HG02759 (cell line): ENCODE results near the gene UGT2A2.
"Not testable (repeated sequence)": the region's sequence is repeated elsewhere in the genome, so short reads cannot be mapped to it uniquely, and the experiment has no call there.

Source experiments
- ATAC-seq: cut with Tn5 transposase; IDR thresholded peaks from one replicate; pipeline ENCODE4 v1.9.1; 2021; ENCODE audit warnings: mild to moderate bottlenecking, moderate library complexity; ENCODE audit not compliant: unreplicated experiment

UGT2A2 gene

DNA sequence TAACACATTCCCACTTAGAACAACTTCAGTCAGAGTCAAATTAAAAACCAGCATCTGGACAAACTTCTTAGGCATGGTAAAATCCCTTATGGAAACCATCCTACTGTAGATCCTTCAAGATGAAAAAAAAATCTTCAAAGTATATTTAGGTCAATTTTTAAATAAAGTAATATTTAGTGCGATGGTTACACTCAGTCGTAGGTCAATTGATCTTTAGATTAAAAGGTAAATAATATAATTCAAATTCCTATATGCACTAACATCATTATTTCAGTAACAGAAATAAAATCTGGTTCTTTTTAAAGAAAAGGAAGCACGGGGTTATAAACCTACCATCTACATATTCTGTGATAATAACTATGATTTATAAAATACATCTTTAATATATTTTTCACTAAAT lies at the start of gene UGT2A2:
UGT2A2 (minus strand) TSS at position 101 of the 400 bp plus-strand sequence; CDS start at position 99, 2 bp downstream.
- no peak for ATAC-seq

DNA sequence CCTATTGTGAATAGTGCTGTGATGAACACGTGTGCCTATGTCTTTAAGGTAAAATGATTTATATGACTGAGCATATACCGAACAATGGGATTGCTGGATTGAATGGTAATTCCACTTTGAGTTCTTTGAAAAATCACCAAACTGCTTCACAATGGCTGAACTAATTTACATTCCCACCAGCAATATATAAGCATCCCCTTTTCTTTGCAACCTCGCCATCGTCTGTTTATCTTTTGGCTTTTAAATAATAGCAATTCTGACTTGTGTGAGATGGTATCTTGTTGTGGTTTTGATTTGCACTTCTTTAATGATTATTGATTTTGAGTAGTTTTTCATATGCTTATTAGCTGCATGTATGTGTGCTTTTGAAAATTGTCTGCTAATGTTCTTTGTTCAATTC lies 45.4 kb upstream of the UGT2A2 start:
- no peak for ATAC-seq

DNA sequence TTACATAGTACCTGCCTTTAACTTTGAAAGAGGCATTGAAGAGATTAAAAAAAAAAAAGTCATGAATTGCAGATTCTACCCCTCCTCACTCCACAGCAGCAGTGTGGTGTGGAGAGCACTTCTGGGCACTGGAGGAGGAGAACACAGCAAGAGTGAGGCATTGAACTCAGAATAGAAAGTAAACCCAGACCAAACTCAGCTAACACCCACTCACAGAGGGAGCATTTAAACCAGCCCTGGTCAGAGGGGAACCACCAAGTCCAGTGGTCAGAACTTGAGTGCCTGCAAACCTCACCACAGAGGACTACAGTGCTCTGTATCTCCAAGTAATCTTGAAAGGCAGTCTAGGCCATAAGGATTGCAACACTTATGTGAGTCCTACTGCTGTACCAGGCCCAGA lies 29.2 kb upstream of the UGT2A2 start:
- no peak for ATAC-seq

DNA sequence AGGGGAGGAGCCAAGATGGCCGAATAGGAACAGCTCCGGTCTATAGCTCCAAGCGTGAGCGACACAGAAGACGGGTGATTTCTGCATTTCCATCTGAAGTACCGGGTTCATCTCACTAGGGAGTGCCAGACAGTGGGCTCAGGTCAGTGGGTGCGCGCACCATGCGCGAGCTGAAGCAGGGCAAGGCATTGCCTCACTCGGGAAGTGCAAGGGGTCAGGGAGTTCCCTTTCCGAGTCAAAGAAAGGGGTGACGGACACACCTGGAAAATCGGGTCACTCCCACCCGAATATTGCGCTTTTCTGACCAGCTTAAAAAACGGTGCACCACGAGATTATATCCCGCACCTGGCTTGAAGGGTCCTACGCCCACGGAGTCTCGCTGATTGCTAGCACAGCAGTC lies 24.6 kb upstream of the UGT2A2 start:
- not testable (repeated sequence) for ATAC-seq

DNA sequence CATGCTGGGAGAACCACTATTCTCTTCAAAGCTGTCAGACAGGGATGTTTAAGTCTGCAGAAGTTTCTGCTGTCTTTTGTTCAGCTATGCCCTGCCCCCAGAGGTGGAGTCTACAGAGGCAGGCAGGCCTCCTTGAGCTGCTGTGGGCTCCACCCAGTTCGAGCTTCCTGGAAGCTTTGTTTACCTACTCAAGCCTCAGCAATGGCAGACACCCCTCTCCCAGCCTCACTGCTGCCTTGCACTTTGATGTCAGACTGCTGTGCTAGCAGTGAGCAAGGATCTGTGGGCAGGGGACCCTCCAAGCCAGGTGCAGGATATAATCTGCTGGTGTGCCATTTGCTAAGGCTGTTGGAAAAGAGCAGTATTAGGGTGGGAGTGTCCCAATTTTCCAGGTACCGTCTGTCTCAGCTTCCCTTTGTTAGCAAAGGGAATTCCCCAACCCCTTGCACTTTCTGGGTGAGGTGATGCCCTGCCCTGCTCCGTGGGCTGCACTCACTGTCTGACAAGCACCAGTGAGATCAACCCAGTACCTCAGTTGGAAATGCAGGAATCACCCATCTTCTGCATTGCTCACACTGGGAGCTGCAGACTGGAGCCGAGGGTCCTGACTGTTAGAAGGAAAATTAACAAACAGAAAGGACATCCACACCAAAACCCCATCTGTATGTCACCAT lies 21.8 kb upstream of the UGT2A2 start:
- not testable (repeated sequence) for ATAC-seq

DNA sequence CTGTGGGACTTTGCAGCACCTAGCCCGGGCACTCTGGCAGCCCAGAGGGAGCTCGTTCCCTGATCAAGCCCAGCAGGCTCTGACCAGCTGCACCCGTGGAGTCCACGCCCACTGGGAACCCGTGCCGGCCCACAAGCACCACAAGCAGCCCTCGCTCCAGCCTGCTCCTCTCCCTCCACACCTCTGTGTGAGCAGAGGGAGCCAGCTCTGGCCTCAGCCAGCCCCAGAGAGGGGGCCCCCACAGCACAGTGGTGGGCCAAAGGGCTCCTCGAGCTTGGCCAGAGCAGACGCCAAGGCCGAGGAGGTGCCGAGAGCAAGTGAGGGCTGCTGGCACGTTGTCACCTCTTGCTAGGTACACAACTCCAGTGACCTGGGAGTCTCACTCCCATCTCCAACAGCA lies 18.7 kb upstream of the UGT2A2 start:
- no peak for ATAC-seq

DNA sequence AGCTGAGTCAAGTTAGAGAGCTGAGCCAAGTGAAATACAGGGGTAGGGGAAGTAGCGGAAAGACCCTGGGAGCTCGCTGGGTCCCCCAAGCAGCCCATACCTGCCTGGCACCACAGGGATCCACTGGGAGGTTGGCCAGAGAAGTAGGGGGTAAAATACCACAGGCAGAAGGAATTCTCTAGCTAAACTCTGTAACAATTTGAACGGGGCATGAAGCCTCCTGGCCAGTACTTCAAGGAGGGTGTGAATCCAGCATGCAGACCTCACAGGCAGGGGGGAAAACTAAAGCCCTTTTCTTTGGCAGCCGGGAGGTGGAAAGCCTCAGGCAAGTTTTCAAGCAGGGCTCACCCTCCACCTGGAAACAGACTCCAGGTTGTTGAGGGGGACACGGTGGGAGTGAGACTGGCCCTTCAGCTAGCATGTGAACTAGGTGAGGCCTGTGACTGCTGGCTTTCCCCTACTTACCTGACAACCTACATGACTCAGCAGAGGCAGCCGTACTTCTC lies 17.3 kb upstream of the UGT2A2 start:
- no peak for ATAC-seq

DNA sequence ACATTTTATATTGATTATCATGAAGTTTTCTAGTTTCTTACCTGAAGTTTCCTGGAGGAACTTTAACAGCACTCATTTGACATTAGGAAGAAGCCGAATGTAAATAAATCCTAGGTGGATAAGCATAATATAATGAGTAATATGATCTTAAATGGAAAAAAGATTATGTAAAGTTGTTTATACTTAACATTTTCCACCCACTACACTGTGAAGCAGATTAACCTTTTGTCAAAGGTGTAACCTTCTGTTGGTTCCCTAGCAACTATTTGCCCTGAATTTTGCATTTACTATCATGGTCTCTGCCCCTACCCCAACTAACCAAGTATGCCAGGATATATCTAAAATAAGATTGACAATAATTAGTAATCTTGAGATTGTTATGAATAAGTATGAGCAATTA lies 13.7 kb upstream of the UGT2A2 start, which contains the start of gene UGT2A1:
UGT2A1 (minus strand) TSS at position 101 of the 400 bp plus-strand sequence. CDS start 5,603 bp downstream, outside the sequence.
- ATAC-seq: no peak

DNA sequence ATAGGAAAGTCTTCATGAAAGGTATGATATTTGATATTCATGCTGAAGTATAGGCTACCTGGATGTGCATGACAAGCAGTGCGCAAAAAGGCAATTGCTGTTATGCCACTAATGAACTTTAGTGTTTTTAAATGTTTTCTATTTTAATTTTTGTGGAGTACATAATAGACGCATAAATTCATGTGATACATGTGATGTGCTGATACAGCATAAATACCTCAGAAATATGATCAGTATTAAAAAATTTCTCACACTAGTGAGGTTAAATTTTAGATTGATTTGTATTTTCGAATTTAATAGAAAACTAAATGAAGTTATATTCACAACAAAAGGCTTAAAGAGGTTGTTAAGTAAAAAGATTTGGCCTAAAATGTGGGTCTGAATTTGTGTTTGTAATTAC lies 11.4 kb upstream of the UGT2A2 start:
- ATAC-seq: no peak

DNA sequence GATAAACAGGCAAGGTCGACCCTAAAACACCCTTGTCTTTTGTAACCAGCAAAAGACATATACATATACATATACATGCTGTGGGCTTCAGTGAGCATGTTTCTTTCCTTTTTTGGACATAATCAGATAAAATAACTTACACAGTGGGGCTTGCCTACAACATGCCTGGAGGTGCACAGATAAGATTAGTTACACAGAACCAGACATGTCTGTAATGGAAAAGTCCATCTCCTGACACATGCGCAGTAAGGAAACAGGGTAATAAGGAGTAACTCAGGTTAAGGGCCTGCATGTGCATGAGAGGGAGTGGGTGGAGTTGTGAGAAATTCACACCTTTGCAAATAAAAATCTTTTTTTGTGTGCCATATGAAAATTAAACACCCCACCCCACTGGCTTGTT lies 10.2 kb upstream of the UGT2A2 start:
- no peak for ATAC-seq

DNA sequence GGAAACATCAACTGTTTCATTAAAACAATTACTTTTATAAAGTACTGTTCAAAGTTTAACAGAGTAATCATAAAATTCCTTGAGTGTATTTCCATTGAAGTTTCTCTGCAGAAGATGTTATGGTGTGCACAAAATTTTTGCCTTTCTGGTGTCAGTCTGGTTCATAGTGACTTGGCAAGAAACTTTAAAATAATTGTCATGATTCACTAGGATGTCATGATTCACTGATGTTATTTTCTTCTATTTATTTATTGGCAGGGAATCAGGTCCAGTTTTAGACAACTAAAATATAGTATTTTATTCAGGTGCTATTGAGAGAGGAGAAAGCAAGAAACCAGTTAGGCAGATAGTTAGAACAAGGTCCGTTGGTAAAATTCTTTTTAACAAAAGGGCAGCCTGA lies 9.8 kb upstream of the UGT2A2 start:
- no peak for ATAC-seq

DNA sequence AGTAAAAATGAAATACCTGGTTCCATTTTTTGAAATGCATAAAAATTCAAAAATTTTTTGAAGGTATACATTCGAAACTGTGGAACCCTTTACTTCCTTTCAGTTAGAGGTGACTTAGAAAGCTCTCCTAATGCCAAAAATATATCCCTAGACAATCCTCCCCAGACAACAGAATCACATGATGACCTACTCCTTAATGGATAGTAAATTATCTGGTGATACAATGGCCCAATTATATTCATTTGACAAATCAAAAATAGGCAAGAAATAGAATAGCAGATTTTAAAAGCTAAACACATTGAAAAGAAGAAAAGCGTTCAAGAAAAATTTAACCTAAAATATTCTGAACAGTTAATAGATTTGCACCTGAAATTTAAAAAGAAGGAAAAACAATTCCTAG lies 3.5 kb upstream of the UGT2A2 start:
- no peak for ATAC-seq

DNA sequence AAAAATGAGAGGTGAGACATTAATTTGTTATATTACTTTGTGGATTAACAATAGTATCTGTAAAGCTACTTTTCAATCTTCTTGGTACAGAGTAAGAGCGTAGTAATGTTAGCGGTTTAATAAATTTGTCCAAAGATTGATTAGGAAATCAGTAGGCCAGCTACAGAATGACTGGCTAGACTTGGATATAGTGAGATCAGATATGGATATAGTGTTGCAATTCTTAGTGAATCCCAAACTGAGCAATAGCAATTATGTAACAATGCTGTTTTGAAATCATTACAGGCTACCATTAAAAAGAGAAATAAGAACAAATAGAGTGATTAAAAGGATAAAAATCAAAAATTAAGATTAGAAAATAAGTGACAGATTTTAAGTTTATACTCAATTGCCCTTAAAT lies 847 bp upstream of the UGT2A2 start:
- ATAC-seq: no peak

DNA sequence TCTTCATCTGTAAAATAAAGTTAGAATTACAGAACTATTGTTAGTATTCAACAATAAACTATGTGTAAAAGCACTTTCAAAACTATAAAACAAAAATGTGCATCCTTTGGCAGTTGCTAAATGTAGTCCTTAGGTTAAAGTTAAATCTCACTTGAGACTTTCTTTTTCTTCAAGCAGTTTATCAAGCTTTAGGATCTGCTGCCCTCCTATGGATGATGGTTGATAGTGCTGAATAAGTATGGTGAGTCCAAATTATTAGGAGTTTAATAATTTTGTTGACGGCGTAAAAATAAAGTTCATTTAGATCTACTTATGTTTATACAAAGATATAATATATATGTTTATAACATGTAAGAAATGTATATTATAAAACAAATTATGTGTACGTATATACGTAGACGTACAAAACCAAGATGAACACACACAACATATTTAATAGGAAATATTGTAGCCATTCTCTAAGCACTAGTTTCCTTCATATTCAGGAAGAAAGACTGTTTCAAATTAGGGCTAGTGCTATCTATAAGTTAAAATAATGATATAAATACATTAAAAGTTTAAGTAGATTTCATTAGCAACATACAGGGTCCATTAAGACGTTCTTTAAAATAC lies 22.3 kb downstream of the UGT2A2 start:
- ATAC-seq: no peak

DNA sequence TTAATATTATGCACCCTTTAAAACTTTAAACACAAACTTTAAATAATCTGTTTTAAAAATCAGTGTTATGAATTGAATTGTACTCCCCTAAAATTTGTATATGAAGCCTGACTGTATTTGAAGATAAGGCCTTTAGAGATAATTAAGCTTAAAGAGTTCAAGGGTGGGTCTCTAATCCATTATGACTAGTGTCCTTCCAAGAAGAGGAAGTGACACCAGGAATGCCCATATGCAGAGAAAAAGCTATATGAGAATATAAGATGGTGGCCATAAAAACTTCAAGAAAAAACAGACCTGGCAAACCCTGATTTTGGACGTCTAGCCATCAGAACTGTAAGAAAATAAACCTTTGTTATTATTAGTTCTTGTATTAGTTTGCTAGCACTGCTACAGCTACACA lies 29.0 kb downstream of the UGT2A2 start:
- ATAC-seq: no peak

DNA sequence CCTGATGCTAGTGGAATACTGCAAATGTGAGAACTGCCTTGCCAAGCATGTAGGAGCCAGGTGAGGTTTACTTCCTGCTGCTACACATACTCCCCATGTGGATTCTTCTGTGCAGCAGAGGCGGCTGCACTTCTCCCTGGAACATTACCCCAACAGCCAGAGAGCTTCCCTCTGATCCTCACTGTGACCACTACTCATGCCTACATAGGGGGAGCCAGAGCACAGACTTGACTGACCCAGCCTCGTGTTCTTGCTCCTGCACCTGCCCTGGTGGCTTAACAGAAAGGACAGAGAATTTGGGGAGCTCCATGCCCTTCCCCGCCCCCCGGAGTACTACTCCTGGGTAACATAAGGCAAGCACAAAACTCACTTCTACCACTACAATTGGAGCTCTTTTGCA lies 38.4 kb downstream of the UGT2A2 start:
- ATAC-seq: no peak

DNA sequence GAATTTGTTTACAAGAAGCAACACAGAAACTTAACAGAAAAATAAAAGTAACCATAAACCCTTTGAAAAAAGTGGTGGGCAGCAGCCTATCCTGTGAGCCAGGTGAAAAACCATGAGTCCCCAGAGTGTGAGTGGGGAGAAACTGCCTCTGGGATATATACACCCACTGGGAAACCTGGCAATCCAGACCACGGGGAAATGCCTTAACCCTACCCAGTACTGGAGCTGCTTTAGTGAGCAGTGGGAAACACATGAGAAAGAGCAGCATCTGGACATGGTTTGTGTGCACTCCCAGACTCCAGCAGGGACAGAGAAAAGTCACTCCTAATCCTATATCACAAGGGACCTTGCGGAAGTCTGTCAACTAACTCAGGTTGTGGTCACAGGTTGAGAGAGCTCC lies 39.4 kb downstream of the UGT2A2 start:
- ATAC-seq: no peak

DNA sequence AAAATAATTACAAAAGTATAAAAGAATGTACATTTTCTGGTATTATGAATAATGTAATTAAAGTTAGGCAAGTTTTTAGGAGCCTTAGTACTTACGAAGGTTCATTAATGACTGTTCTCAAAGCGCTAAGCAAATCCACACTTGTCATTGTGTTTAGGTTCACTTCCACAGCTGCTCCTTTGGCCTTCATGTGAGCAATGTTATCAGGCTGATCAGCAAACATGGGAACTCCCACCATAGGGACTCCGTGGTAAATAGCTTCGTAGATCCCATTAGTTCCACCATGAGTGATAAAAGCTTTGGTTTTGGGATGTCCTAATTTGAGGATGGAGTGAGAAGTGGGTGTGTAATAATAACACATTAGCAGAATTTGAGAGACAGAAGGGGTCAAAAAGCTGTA lies 45.1 kb downstream of the UGT2A2 start:
- ATAC-seq: no peak

DNA sequence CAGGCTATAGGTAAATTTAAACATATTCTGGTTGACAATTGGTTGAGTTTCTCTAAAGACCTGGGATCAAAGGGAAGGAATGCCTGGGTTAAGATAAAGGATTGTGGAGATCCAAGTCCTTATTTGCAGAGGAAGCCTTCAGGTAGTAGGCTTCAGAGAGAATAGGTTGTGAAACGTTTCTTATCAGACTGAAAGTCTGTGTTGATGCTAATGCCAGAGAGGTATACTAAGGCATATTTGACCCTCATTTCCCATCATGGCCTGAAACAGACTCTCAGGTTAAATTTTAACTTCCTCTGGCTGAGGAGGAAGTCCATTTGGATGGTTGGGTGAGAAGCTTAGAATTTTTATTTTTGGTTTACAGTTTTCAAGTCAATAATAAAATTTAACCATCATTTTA lies 48.1 kb downstream of the UGT2A2 start:
- ATAC-seq: no peak

DNA sequence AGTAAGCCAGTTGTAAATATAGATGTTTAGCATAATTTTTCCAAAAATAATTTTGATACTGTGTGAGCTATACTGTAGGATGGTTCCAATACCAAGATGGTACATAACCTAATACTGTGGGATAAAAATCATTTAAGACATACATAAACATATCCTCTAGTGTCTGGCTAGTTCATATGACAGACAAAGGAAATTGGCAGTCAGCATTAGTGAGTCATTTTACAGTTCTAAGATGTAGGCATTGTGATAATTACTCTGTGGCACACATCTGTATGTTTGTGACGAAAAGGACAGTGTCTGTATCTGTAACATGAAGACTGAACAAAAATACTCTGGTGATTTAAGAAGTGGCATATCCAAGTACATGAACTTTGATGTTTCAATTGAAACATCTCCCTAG lies 49.6 kb downstream of the UGT2A2 start:
- no peak for ATAC-seq

DNA sequence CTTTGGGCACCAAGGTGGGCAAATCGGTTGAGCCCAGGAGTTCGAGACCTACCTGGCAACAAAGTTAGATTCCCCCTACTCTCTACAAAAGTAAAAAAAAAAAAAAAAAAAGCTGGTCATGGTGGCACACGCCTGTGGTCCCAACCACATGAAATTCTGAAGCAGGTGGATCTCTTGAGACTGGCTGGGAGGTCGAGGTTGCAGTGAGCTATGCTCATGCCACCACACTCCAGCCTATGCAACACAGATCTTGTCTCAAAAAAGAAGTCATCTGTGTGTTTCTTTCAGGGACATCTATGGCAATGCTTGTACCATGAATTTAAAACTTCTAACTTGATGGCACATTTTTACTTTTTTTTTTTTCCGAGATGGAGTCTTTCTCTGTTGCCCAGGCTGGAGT lies 55.3 kb downstream of the UGT2A2 start:
- ATAC-seq: no peak

DNA sequence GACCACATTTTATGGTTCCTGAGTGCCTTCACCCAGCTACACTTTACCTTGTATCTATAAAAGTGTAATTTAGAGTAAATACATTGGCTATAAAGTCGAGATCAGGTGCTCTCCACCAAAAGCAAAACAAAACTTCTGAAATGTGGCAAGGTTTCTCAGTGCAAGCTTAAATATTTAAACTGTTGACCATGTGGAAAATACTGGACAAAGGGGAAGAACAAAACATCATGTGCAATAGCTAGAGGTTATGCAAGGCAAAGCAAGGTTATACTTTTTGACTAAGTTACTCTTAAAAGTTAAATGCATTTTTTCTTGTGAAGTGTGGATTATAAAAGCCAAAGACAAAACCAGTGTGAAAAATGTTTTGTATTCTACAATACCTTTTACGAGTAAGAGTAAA lies 55.9 kb downstream of the UGT2A2 start:
- ATAC-seq: no peak

DNA sequence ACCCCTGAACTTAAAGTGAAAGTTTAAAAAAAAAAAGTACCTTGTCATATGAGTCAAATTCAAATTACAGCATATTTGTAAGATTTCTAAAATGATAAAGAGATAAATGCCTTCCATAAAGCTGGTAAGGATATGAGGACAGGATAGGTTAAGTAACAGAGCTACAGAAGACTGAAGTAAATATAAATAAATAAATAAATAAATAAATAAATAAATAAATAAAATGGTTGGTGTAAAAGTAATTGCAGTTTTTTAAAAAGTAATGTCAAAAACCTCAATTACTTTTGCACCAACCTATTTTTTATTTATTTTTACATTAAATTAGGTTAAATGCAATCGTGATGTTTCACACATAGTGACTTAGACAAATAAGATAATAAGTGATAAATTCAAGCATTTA lies 62.2 kb downstream of the UGT2A2 start:
- no peak for ATAC-seq
